Effector CD4-positive, alpha-beta T cell (primary cell): Measurements from ENCODE around the gene KCNH1.
"Not testable (repeated sequence)": the region's sequence is repeated elsewhere in the genome, so short reads cannot be mapped to it uniquely, and the experiment has no call there.

Experiments used
- DNase-seq: peaks from one replicate; pipeline ENCODE4 v3.0.0-alpha.2; 2020

Gene KCNH1

GRCh38 chr1:211092955-211093354 lies 41.0 kb downstream of the KCNH1 start:
- no peak for DNase-seq

DNA sequence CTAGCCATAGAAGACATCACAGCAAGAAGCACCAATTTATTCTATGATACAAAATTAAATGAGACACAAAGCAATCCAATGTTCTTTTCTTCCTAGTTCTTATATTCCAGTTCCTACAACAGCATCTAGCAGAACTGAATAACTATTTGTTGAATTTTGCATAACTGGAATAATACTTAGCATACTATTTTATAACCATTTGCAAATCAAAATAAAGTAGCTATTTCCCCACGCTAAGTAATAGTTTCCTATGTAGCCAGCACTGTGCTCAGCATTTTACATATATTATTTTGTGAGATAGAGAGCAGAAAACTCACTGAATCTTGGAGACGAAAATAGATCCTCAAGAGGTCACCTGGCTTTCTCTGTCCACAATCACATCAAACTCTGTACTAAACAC lies 42.1 kb downstream of the KCNH1 start:
- no peak for DNase-seq

DNA sequence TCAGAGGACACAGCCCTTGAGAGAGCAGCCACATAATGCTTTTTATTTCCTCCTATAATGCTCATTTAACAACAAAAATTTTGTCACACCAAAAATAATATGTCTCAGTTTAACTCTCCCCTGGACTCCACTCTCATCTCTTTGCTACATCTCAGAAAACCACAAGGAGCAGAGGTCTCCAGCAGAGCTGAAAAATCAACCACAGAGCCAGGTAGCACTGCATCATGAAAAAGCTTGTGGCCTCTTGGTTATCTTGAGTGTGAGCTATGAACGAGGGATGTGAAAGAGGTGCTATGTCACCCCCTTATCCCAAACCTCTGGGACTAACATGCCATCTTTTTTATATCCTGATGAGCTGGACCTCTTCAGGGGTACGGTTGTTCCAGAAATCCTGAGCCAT lies 44.4 kb downstream of the KCNH1 start:
- no peak for DNase-seq

- no peak for DNase-seq
These were observed 45.8 kb downstream of the KCNH1 start for GRCh38 chr1:211088156-211088555.

- no peak for DNase-seq
These were observed 51.1 kb downstream of the KCNH1 start for GRCh38 chr1:211082824-211083223.

- DNase-seq: not testable (repeated sequence)
These were observed 52.5 kb downstream of the KCNH1 start for GRCh38 chr1:211081447-211081846.

GRCh38 chr1:211068976-211069375 lies 65.0 kb downstream of the KCNH1 start:
- no peak for DNase-seq

DNA sequence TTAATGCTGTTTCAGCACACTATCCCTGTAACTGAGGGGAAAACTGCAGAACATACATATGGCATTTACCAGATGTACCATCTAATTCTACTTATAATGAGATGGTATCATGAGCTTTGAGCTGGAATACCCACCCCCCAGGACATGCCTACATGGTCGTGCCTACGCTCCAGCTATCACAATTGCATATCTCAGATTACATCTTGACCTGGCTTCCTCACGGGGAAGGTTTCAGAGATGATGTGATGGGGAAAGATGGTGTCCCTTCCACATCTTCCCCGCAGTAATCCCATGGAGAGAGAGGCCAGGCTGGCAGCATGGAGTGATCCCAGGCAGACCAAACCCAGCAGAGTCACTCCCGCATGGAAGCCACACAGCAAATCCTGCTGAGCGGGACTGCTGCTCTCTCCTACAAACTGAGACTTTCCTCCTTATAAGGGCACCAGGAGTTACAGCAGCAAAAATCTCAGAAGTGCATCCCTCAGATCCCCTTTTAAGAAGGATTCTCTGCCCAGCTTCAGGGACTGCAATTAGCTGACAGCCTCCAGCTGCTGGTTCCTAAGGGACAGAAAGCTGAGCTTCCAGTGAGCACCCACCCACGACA lies 67.1 kb downstream of the KCNH1 start:
- no peak for DNase-seq

DNA sequence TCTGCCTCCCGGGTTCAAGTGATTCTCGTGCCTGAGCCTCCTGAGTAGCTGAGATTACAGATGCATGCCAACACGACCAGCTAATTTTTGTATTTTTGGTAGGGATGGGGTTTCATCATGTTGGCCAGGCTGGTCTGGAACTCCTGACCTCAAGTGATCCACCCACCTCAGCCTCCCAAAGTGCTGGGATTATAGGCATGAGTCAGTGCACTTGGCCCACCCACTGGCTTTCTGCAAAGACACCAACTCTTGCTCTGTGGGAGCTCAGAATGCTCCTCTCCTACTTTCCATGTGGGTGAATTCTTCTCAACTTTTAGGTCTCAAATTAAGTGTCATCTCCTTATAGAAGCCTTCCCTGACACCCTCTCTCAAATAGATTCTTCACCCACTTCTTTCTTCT lies 92.1 kb downstream of the KCNH1 start:
- DNase-seq: not testable (repeated sequence)

GRCh38 chr1:211037095-211037494 lies 96.9 kb downstream of the KCNH1 start:
- DNase-seq: no peak

DNA sequence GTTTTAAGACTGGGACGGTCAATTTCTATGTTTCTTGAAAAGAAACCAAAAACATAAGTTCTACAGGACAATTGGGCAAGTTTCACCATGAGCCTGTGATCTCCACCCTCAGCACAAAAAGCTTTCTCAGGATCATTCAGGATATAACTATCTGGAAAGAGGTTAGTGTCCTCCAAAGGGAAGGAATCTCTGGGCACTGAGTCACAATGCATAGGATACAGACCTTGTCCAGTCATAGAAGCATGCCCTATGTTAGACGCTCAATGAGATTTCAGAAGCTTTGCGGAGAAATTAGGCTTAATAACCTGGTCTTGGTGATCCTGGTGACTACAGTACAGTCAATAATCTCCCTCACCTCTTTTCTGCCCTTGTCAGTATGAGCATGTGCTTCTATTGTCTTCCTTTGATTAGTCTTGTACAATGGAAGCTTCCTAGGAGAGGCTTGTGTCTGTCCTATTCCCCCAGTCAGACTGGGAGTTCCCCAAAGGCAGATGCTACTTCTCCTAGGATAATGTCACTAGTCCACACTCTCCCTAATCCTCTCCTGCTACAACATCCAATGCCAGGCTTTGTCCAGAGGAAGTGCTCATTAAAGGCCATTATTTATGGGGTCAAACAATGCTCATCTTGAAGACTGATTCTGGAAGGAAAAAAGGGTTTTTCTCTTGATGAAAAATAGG lies 97.4 kb downstream of the KCNH1 start:
- DNase-seq: no peak

GRCh38 chr1:211035821-211036380 lies 98.0 kb downstream of the KCNH1 start:
- no peak for DNase-seq

DNA sequence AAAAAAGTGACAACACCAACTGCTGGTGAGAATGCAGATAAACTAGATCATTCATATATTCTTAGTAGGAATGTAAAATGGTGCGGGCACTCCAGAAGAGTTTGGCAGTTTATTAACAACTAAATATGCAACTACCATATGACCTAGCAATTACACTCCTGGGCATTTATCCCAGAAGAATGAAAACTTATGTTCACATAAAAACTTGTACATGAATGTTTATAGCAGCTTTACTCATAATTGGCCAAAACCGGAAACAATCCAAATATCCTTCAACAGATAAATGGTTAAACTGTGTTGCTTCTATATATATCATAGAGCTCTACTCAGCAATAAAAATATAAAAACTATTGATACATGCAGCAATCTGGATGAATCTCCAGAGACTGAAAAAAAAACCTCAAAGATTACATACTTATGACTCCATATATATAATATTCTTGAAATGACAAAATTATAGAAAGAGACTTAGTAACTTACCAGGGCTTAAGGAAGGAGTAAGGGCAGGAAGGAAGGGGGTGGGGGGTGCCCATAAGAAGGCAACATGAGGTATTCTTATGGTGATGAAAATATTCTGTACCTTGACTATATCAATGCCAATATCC lies 99.9 kb downstream of the KCNH1 start:
- no peak for DNase-seq

DNA sequence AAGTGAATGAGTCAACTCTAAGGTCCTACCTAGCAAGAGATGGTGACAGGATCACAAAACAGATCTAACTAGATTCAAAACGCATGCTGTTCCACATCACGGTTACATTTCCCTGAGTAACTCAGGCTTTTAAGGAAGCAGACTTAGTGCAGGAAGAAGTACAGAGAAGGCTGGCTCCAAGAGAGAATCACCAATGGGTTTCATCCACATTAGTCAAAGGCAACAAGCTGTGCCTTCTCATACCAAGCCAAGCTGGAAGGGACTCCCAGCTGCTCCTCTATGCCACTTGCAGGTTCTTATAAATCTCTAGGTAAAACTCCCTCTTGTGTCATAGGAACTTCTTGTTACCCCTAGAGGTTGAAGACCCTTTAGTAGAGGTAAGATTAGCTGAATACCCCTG lies 109.0 kb downstream of the KCNH1 start:
- no peak for DNase-seq

- no peak for DNase-seq
These were observed 114.7 kb downstream of the KCNH1 start for GRCh38 chr1:211019266-211019665.

DNA sequence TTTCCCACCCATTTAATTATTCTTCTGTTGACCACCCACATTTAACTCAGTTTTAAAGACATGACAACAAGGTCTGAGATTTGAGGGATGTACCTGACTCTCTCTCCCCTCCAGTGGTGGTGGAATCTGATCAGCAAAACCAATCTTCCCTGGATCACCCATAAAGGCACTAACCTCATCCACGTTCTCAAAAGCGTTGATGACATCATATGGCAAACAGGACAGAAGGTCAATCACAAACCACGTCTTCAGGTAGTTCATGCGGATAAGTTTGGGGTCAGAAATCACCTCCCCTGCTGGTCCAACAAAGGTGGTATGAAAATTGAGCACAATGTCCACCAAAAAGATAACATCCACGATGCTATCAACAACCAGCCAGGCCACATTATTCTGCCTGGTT lies 115.3 kb downstream of the KCNH1 start:
- no peak for DNase-seq

DNA sequence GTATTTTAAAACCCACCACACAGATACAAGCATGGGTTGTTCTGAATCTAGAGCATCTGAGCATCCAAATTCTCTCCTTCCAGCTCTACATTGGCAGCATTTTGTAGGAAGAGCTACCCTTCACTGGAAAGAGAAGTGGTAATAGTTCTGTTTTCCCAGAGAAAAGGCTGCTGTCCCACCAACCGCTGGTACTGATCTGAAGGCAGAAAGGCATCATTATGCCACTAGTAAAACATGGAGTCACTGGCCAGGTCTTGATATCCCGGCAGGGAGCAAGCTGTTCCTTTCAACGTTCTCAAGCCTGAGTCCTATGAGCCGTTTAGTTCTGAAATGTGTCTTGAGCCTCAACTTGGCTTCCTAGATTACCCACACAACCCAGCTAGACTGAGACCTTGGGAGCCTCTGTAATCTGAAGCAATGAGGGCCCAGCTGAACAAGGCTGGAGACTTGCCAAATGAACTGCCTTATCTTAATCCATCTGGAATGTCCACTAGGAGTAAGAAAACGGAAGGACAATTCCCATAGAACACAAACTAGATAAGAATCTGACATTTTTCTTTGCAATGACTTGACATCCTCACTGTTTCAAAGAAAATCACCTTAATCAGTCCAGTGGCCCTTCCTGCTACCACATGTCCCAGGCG lies 116.8 kb downstream of the KCNH1 start:
- no peak for DNase-seq

DNA sequence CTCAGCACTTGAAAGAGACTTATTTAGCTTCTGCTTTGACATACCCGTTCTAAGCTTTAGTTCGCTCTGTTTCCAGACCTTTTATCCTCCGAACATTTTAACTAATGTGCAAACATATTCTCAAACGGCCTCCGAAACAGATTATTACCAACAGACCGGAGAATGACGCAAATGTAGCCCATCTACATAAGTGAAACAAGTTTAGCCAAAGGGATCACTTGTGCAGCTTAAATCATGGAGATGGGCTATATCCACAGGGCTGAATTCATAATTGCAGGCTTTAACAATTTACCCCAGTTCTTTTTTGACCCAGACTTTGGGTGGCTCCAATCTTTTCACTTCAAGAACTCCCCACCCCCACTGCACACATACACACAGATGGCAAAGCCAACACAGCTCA lies 119.7 kb downstream of the KCNH1 start:
- no peak for DNase-seq

DNA sequence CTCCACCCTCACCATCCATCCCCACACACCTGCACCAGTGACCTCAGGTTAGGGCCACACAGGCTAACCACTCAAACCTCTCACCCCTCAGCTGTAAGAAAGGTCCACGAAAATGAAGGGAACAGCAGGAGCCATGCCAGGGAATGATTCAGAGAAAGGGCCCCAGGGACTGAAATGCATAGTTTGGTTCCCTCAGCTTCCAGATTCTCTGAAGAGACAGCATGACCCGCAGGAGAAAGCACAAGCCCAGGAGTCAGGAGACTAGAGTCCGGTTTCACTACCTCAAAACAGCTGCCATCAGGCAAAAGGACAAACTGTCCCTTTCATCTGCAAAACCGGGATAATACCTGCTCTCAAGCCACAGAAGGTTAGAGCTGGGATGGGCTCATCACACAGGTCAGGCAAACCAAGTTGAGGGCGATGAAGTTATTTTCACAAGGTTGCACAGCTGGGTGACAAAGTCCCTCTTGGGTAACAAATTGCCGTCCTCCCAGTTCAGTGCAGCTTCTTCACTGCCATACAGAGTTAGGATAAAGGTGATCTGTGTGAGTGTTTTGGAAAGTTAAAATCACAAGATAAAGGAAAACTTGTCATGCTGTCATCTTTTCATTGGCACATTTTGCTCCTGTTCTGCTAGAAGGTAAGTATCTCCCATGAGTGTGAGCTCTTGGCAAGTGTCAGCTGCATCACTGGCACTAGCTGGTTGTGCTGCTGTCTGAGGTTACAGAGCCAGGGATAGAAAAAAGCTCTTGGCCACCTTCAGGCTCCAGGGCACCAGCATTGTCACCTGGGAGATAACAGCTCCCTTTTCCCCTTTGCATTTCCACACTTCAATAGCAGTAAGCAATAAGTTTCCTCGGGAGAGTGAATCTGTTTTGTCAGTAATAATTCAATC lies 120.4 kb downstream of the KCNH1 start:
- DNase-seq: no peak

DNA sequence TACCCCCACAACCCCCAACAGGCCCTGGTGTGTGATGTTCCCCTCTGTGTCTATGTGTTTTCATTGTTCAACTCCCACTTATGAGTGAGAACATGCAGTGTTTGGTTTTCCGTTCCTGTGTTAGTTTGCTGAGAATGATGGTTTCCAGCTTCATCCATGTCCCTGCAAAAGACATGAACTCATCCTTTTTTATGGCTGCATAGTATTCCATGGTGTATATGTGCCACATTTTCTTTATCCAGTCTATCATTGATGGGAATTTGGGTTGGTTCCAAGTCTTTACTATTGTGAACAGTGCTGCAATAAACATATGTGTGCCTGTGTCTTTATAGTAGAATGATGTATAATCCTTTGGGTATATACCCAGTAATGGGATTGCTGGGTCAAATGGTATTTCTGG lies 122.8 kb downstream of the KCNH1 start:
- not testable (repeated sequence) for DNase-seq

DNA sequence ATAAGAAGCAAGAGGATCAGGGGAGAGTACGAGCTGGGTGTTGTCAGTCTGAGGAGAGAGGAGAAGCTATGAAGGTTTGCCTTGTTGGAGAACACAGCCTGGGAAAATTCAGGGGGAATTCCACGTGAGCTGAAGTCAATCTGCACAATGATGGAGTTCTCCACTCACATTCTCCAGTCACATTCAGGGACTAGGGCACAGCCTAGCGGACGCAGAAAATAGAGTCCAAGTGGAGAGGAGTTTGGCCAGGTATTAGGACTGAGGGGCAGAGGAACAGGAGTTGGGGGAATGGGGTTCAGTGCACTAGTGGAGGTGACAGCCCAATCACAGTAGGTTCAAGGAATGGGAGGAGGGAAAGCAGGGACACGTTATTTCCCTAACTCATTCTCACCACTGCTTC lies 124.0 kb downstream of the KCNH1 start:
- DNase-seq: no peak

GRCh38 chr1:211007830-211008229 lies 126.1 kb downstream of the KCNH1 start:
- no peak for DNase-seq

DNA sequence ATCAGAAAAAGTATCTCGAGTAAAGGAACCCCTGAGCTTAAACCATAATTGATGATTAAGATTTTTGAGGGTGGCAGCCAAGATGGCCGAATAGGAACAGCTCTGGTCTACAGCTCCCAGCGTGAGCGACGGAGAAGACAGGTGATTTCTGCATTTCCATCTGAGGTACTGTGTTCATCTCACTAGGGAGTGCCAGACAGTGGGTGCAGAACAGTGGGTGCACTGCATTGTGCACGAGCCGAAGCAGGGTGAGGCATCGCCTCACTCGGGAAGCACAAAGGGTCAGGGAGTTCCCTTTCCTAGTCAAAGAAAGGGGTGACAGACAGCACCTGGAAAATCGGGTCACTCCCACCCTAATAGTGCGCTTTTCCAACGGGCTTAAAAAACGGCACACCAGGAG lies 138.0 kb downstream of the KCNH1 start:
- DNase-seq: not testable (repeated sequence)
